Lung microvascular endothelial cell (primary cell): ENCODE data around the gene ARHGAP9. TPM values are rescaled to one million over a fixed set of nuclear protein-coding genes. Genes with fewer than 3 reads are reported as not detected.
A peak's percentile ranks its signal among the peaks of the same experiment; 100 is the strongest.
"Not testable (repeated sequence)": the region's sequence is repeated elsewhere in the genome, so short reads cannot be mapped to it uniquely, and the experiment has no call there.

Experiments used
- DNase-seq, 2 donors: peaks; one replicate each; pipeline versions ENCODE4 v3.0.0 to v3.0.0-alpha.2; 2010; ENCODE audit warnings: low read depth in 2 of 2
- total RNA-seq: library from RNA; depleted of rRNA; stranded (reverse); fragments of >200 nt; gene quantifications from 2 replicates; pipeline ENCODE4 v1.2.1, GENCODE V29; 2014

The ARHGAP9 gene
- total RNA-seq, 1 donor from 2014 or later = not detected

DNA sequence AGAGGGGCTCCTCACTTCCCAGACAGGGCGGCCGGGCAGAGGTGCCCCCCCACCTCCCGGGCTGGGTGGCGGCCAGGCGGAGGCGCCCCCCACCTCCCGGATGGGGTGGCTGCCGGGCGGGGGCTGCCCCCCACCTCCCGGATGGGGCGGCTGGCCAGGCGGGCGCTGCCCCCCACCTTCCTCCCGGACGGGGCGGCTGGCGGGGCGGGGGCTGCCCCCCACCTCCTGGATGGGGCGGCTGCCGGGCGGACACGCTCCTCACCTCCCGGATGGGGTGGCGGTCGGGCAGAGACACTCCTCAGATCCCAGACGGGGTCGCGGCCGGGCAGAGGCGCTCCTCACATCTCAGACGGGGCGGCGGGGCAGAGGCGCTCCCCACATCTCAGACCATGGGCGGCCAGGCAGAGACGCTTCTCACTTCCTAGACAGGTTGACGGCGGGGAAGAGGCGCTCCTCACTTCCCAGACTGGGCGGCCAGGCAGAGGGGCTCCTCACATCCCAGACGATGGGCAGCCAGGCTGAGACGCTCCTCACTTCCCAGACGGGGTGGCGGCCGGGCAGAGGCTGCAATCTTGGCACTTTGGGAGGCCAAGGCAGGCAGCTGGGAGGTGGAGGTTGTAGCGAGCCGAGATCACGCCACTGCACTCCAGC, 15.5 kb upstream of the ARHGAP9 start:
- not testable (repeated sequence) for DNase-seq

DNA sequence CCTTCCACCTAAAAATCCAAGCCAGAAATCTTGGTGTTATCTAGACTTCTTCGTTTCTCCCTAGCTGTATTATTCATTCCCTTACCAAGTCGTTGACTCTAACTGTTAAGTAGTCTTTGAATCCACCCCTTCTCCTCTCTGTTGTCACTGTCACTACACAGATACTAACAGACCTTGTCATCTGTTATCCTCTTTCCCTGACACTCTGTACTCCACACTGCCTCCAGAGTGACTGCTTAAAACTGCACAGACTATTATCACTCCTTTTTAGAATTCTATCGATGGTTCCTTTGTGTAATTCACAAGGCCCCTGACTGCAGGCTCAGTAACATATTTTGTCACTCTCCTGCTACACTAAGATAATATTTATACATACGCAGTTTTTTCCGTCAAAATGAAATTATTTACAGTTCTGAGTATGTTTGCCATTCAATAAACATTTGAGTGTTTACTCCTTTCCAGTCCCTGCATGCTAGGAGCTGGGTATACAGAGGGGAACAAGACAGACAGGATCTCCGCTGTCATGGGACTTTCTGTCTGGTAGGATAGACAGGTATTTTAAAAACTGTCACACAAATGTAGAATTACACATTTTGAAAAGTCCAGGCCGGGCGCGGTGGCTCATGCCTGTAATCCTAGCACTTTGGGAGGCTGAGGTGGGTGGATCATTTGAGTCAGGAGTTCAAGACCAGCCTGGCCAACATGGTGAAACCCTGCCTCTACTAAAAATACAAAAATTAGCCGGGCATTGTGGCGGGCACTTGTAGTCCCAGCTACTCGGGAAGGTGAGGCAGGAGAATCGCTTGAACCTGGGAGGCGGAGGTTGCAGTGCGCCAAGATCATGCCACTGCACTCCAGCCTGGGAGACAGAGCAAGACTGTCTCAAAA, 12.0 kb upstream of the ARHGAP9 start:
- DNase-seq = peak in 1 of 2 donors; percentile 33

DNA sequence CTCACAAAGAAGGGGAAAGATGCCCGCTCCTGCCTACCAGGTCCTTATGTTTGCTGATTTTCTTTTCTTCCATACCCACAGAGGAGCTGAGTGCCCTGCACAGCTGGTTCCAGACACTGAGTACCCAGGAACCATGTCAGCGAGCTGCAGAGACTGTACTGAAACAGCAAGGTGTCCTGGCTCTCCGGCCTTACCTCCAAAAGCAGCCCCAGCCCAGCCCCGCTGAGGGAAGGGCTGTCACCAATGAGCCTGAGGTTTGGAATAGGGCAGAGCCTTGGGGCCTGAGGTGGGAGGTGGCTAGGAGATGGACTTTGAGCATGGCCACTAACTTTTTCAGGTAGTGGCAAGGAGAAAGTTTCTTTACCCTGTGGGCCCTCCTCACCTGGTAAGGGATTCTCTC, 10.5 kb upstream of the ARHGAP9 start:
- DNase-seq = no peak

DNA sequence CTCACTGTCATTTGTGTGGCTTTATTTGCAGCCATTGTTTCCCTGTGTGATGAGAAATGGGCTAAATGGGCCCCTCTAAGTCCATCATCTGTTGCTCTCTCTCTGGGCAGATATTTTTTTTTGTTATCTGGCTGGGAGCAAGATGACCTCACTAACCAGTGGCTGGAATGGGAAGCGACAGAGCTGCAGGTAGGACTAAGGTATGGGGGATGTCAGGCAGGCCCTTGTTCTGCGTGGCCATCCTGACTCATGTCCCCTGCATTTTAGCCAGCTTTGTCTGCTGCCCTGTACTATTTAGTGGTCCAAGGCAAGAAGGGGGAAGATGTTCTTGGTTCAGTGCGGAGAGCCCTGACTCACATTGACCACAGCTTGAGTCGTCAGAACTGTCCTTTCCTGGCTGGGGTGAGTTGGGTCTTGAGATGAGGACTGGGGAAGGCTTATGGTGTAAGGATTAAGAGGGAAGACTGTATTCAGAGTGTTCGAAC, 9.5 kb upstream of the ARHGAP9 start:
- DNase-seq = no peak

DNA sequence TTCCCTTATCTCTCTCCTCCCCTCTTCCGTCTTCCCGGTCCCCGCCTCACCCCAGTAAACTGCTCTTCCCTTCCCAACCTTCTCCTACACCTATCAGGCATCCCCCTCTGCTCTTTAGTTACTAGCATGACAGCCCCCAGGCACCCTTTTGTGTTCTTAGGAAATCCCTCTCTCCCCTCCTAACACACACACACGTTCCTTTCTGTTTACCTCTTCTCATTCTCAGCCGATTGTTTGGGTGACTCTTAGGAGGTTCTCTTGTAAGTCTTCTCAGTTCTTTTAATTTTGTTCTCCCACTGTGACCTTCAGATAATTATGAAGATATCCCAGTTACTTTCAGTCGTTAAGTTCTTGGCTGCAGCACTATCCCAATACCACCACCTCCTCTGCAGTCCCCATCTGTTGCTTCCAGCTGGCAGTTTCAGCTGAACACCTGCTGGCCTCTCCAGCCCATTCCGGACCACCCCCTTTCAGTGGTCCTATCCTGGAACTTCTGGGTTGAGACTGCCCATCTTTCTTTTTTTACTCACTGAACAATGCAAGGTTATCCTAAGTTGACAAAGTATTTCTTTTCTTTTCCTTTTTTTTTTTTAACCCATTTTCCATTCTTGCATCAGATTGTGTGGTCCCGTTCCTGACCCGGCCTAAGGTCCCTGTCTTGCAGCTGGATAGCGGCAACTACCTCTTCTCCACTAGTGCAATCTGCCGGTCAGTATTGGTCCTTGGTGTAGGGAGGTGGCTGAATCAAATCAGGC, 8.9 kb upstream of the ARHGAP9 start:
- peak in 1 of 2 donors; percentile 29 for DNase-seq

DNA sequence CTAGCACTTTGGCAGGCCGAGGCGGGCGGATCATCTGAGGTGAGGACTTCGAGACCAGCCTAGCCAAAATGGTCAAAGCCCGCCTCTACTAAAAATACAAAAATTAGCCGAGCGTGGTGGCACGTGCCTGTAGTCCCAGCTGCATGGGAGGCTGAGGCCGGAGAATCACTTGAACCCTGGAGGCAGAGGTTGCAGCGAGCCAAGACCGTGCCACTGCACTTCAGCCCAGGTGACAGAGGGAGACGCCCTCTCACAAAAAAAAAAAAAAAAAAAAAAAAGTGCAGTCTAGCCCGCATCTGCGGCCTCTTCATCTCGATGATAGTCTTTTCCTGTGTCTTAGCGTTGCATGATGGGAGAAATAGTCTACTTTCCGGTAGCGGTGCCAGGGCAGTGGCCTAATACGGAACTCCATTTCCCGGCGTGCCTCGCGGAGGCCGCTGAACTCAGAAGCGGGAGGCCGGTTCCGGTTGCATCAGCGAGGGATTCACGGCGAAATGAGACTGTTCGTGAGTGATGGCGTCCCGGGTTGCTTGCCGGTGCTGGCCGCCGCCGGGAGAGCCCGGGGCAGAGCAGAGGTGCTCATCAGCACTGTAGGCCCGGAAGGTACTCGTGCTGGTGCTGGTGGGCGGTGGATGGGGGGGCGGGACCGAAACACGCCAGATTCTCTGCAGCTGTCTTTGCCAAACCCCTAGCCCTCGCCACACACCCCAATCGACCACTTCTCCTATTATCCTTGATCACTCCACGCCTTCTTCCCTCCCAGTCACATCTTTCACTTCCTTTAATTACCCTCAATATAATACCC, 8.1 kb upstream of the ARHGAP9 start, which contains the start of gene MARS1:
Gene MARS1, plus strand, starts transcription at position 472 of the 805 bp plus-strand sequence. Its CDS starts 23 bp downstream, at position 495.
- DNase-seq = peak; percentile 94 to 97

DNA sequence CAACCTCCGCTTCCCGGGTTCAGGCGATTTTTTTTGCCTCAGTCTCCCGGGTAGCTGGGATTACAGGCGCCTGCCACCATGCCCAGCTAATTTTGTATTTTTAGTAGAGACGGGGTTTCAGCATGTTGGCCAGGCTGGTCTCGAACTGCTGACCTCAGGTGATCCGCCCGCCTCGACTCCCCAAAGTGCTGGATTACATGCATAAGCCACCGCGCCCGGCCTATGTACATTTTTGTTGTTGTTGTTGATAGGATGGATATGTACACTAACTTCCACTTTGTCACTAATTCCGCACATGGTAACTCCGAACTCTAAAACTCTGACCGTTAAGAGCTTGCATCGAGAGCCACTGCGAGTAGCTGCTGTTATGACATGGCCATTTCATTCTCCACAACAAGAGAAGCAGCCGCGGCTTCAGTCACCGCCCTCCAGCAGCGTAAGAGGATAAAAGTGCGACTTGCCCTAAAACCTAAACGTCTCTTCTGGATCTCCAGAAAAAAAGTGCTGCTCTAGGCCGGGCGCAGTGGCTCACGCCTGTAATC, 7.5 kb upstream of the ARHGAP9 start:
- peak in 1 of 2 donors; percentile 15 for DNase-seq

DNA sequence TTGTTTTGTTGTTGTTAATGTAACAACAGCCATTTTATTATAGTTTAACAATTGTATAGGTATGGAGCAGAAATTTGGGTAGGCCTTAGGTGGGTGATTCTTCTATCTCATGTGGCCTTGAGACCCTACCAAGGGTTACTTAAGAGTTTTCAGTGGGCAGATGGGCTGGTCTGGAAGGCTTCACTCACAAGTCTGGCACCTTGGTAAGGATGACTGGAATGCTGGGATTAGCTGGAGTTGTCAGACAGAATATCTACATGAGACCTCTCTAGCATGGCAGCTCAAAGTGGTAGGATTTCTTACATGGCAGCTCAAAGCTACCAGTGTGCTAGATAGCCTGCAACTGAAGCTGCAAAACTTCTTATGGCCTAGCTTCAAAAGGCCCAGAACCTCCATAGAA, 6.0 kb upstream of the ARHGAP9 start:
- no peak for DNase-seq

DNA sequence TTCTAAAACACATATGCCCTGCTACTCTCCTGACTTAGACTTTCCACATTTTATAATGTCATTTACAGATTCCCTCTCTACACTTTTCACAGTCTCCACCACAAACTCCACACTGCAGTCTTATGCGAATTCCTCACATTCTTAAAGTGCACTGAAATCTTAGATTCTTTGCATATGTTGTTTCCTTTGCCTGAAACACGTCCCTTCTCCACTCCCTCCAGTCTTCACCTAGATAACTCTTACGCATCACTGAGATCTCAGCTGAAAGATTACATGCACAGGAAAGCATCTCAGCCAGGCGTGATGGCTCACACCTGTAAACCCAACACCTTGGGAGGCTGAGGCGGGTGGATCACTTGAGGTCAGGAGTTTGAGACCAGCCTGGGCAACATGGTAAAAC, 3.8 kb upstream of the ARHGAP9 start:
- no peak for DNase-seq

DNA sequence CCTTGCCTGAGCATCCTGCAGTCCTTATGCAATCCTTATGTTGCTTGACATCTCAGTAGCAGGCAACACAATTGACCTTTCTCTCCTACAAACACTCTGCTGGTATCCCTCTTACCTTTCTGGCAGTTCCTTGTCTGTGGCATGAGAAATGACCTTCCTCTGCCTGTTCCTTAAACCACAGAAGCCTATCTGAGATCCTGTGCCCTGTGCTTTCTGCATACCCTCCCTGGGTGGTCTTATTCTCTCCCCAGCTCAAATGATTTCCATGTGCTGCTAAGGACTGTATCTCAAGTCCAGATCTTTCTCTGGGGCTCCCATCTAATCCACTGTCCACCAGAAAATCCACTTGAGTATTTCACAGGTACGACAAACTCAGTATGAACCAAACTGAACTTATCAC, 2.0 kb upstream of the ARHGAP9 start:
- DNase-seq = no peak

DNA sequence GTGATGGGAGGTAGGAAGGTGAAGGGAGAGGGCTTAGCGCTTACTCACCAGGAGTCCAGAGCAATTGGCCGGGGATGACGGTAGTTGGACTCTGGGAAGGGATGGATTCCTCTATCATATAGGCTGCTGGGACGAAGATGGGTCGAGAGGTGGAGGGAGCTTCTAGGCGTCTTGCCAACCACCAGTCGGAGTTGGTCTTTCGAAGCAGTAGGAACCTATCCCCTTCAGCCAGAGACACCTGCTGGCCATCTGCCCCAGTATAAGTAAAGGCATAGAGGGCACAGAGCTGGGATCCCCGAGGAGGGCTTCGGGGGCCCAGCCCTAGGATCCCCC, 657 bp downstream of the ARHGAP9 start:
- no peak for DNase-seq

DNA sequence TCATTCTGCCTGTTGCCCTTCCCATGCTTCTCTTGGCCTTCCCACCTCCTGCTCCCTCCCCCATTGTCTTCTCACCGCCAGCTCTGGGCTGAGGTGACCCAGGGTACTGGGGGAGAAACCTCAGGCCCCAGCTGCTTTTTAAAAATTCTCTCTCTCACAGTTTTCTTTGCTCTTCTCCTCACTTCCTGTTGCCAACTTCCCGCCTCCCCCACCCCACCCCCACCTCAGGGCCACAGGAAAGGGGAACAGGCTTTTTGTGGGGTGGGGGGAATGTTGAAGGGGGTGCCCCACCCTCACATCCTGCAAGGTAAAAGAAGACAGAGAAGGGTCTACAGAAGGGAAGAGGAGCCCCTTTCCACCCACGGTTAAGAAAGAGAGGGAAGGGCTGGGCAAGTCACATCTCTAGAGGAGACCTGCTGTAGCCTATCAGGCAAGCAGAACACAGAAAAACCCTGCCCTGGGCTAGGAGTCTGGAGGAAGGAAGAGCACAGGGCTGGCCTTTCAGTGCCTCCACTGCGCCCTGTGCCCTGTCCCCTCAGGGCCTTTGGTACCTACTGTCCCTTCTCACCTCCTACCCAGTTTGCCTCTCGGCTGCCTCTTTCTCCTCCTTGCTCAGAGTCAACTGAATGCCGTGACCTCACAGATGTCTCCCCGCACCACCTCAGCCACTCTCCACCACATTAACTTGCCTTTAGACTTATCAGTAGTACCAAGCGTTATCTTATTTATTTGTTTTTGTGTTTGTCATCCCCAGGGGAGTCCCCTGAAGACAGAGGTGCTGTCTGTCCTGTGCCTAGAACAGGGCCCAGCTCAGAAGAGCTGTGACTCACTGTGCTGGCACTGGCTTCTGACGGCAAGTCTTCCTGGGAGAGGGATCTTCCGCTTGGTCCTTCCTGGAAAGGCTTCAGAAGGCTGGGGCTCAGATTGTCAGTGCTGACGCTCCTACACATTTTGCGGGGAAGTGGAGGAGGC, 1.7 kb downstream of the ARHGAP9 start:
- DNase-seq = peak in 1 of 2 donors; percentile 44

DNA sequence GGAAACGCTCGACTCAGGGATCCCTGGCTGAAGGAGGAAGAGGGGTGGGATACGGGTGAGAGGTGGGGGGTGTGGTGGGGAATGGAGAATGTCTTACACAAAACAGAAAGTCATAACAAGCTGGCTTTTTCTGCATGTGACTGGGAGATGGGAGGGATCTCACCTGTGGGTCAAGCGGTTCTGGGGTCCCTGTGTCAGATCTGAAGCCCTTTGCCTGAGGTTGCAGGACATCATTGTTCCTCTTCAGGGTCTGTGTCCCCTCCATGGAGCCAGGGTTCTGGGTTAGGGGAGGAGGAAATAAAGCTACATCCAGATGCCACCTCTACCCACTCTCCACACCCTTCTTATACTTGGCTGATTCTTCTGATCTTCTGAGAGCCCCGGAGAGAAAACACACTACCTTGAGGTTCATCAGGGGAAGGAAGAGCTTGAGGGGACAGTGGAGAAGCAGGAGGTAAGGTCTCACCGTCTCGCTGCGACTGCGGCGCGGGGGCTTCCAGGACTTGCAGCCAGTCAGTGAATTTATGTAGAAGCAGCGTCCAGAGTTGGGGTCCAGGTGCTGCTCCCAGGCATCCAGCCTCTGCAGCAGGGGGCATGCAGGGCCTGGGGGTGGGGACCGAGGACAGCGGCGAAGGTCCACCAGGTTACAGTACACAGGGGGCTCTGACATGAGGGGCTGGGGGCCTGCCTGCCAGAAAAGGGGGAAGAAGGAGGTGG, 2.5 kb downstream of the ARHGAP9 start:
- no peak for DNase-seq

DNA sequence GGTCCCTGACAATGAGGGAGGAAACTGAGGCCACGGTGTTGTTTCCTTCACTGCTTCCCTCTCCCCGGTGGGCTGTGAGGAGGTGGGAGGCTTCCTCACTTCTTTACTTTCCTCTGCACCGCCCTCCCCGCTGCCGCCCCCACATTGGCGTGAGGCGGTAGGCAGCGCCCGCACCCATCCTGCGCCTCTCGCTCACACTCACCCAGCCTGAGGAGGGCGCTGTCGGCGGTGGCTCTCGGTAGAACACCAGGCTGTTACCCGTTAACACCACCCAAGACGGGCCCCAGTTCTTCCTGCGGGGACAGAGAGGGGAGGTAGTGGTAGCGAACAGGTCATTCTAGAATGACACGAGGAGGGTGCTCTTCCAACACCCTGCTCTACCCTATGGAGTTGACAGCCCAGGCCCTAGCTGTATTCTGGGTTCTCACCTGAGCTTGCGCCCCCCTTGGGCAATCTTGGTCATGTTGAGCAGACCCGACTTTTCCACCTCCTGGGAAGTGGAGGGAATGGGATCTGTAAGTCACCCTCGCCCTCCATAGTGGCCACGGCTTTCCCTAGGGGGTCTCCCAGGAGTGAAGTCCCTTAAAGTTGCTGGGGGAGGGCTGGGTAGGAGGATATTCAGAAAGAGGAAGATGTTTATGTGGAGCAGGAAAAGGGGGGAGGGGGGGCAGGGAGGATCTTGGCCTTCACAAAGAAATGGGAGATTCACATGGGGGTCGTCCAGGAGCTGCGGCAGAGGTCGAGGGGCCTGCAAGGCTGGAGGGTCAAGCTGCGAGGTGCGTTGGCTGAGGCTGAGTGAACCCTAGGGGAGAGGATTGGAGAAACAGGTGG, 3.3 kb downstream of the ARHGAP9 start:
- no peak for DNase-seq

DNA sequence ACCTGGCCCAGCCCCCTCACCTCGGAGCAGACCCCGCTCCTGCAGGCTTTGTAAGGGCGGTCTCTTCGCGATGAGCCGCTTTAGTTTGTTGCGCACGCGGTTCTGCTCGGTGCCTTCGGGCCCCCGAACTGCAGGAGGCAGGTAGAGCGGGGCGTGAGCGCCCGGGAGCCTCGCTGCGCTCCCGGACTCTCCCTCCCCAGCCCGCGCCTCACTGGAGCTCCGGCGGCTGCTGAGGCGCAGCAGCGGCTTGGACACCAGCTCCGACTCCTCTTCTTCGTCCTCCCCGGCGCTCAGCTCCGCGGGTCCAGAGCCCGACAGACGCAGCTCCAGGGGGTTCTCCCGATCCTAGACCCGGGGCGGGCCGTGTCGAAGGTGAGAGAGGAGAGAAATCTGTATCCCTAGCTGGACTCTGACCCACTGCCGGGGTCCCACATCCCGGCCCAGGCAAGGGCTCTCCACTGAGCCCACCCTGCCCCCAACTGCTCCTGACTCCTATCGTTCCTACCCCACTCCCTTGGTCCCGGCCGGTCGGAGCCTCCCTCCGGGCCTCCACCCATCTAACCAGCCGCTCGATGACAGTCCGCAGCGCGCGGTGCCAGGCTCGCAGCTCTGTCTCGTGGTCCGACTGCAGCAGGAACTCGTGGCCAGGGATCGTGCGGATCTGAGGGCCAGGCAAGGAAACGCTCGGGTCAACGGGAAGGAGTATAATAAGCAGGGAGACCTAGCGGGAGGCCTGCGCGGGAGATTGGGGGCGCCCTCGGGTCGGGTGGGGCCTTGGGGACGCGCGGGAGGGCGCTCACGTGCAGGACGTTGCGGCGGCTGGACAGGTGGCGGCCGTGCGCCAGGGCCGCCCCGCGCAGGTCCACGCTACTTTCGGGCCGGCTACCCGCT, 4.2 kb downstream of the ARHGAP9 start:
- peak; percentile 43 to 45 for DNase-seq

DNA sequence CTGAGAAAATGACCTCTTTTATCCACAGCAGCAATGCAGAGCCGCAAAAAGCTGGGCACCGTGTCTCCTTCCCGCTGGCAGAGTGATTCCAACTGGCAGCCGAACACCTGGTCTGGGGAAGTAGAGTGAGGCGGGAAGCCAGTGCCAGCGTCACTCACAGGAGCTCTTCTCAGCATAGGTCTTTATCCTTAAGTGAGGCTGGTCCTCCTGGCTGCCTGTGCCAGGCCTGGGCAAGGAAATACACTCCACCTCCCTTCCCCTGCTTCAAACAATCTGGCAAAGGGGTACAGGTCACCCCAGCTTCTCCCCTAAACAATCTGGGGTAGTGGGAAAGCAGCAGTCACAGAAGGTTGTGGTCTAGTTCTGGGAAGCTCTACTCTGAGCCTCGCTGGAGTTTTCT, 4.8 kb downstream of the ARHGAP9 start:
- DNase-seq = no peak

DNA sequence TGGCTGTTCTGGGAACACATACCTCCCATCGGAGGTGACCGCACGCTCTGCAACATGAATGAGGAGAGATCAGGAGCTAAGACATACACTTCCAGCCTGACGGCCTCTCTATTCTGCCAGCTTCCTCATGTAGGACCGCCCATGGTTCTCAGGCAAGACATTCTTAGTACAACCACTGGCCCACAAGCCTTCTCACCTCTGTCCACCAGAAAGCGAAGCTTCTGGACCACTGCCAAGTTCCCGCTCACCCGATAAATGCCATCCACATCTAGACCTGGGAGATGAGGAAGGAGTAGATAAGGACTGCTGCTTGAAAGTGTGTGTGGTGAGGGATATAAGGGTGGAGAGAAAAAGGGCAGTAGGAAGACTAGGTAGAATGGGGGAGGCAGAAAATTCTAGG, 5.2 kb downstream of the ARHGAP9 start:
- DNase-seq = no peak
